GM21381 (cell line): ENCODE measurements around the gene TMEM134.

Experiments
- ATAC-seq: cut with Tn5 transposase; IDR thresholded peaks from one replicate; pipeline ENCODE4 v1.9.1; 2021; ENCODE audit warnings: mild to moderate bottlenecking, moderate library complexity; ENCODE audit not compliant: unreplicated experiment

TMEM134 gene

DNA sequence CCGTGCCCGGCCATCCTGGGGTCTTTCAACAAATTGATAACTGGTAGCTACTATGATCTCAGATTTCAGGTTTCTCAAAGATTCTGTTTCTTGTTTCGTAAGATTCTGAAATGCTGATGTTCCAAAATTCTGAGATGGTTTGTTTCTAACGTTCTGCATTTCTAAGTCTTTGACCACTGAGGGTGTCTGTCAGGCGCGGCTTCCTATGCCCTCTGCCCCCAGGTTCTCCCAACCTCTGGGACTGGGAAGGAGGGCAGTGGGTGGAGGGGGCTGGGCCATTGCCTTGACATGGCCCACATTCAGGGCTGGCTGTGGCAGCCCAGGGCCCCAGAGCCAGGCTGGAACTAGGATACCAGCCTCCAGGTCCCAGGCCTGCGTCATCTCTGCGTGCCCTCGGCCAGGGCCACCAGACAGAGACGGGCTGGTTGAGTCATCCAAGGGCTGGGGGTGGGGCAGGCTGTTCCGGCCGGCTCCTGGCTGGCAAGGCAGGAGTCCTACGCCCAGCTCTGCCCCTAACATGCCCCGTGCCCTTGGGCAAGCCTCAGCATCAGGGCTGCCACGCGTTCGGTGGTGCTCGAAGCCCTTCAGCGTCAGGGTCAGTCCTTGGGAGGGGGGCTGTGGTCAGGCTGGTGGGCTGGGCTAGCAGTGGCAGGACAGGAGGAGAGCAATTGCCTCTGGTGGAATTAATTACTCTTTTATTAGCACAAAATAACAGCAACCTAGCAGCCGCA is 5.2 kb downstream of the TMEM134 start:
- no peak for ATAC-seq

DNA sequence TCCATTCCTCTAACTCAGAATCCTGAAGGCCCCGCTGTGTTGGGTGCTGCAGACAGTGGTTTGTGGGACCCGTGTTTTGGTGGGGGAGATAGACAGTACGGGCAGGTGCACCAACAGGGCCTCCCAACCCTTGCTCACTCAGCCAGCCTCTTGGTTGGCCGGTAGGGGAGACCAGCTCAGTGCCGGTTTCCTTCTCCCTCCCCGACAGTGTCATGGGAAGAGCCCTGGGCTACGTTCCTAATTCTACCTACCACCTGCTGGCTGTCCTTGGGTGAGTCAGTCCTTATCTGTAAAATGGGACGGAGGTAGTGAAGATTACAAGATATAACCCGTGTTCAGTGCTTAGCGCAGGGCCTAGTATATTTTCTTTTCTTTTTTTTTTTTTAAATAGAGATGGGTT is 5.9 kb downstream of the TMEM134 start:
- no peak for ATAC-seq

DNA sequence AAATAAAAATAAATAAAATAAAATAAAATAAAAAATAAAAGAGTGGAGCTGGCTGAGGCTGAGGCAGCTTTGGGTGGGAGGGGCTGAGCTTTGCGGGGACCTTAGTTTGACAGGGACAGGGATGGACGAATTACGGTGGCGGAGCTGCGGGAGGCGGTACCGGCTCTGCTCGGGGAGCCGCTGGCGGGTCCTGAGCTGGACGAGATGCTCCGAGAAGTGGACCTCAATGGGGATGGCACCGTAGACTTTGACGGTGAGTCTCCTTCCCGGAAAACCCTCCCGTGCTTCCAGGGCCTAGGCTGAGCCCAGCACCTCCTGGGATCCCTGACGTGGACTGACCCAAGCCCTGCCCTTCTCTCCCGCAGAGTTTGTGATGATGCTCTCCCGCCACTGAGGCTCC is 10.8 kb downstream of the TMEM134 start:
- ATAC-seq: no peak

DNA sequence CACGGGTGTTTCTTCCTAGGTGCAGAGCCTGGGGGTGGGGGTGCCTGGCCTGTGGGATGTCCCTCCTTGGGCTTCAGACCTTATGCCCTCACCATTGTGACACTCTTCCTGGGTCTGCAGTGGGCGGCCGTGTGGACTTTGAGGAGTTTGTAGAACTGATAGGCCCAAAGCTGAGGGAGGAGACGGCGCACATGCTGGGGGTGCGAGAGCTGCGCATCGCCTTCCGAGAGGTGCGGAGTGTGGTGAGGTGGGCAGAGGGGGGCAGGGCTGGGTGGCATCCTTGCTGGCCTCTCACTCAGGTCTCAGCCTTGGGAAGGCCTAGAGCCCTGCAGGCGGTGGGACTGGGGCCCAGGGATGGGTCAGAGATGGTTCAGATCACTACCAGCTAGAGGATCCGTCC is 11.6 kb downstream of the TMEM134 start:
- no peak for ATAC-seq

DNA sequence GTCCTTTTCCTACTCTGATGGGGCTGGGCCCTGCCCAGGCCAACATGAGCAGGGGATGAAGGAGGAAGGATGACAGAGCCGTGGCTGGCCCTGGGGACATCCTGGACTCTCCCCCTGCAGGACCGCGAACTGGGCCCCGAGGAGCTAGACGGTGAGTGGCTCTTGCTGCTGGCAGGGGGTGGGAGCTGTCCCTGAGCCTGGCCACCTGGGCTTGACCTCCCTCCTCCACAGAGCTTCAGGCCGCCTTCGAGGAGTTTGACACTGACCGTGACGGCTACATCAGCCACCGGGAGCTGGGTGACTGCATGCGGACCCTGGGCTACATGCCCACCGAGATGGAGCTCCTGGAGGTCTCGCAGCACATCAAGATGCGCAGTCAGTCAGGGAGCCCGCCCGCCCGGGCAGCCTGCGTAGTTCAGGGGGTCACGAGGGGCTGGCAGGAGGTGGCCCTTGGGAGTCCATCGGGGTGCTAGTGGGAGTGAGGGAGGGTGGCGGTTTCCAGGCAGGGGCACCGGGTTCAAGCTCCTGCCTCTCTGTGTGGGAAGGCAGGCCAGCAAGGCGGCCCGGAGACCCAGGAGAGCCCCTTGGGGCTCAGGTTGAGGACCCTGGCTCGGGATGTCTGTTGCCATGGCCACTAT is 12.9 kb downstream of the TMEM134 start:
- no peak for ATAC-seq

DNA sequence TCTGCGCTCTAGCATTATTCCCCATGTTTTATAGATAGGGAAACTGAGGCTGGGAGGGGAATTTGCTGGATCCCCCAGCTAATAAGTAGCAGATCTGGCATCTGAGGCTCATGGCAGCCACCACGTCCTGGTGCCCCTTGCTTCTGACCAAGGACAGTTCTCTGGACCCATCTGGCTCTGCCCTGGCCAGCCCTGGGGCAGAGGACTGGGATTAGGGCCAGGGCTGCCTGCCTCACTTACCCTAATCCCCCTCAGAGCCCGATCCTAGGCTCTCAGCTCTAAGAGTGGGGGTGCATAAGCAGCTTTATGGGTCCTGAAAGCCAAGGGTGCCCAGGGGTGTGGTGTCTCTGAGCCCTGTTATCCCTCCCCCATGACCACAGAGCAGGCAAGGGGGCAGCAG is 14.0 kb downstream of the TMEM134 start, which contains the start of gene CABP4:
Gene CABP4 (plus strand): TSS at position 301 of the 400 bp plus-strand sequence. CDS start 70 bp downstream, at position 371.
- no peak for ATAC-seq

DNA sequence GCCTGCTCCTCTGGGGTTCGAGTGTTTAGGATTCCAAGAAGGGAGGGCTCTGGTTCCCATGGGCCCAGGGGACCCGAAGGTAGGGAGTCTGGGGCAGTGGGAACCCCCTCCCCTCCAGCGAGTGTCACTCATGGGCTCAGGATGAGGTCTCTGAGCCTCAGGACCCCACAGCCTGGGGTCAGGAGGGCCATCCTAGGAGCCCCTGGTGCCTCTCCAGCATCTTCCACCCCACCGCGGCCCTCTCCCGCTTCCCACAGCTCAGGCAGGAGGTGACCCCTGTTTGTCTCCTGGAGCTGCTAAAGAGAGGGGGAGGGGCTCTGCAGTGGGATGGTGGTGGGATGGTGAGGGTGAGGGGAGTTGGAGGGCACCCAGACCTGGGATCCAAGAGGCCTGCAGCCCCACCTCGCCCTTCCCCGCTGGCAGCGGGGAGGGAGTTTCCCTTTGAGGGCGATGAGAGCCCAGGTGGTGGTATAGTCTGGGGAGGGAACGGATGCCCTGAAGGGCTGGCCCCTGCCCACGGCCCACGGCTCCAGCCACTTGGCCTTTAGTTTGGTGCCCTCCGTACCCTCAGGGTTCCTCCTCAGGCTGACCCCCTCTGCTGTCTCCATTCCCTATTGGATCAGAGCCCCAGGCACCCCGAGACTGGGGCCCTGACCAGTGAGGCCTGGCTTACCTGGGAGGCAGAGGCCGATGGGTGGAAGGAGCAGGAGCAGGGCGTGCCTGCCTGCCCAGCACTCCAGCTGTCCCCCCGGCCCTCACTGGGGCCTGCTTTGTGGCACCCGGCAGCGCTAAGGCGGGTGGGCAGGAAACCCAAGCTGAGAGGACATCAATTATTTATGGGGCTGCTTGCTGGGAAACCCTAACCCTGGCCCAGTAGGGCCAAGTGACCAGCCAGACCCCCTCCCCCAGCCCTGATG is 15.0 kb downstream of the TMEM134 start:
- no peak for ATAC-seq

DNA sequence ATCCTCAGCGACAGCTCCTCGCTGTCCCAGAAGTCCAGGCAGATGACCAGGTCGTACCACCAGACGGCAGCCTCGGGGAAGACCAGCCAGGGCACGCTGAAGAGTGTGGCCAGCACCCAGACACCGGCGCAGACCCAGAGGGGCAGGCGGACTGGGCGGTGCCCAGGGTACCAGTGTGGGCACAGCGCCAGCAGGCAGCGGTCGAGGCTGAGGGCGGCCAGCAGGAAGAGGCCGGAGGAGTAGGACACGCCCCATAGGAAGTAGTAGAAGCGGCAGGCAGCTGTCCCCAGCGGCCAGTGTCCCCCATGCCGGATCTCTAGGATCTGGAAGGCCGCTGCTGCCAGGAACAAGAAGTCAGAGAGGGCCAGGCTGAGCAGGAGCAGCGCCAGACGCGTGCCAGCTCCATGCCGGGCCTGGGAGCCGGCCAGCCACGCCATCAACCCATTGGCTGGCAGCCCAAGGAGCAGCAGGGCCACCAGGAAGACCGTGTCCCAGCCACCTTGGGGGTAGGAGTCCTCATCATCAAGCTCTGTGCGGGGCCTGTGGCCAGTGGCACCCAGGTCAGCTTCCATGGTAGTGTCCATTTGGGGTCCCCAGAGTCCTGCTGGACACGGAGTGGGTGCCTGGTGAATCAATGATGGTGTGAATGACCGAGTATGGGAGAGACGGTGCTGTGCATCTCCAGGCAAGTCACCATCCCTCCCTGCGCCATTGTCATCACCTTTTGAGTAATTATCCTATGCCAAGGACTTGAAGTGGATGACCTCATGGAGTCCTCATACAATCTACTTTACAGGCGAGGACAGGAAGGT is 16.7 kb downstream of the TMEM134 start, which contains the start of gene GPR152:
Gene GPR152 (minus strand): TSS at position 589 of the 812 bp plus-strand sequence. CDS start 5 bp downstream, at position 584.
- no peak for ATAC-seq

DNA sequence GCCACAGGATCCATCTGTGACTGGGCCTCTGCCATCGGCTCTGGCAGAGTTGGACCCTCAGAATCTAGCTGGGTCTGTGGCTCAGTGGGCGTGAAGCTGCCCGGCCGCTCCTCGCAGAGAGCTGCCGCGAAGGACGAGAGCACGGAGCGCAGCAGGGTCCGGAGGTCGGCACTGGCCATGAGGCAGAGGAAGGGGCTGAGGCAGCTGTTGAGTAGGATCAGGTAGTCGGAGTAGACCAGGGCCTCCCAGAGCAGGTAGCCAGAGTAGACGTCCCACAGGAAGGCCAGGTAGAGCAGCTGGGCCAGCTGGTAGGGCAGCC is 17.4 kb downstream of the TMEM134 start:
- ATAC-seq: no peak

DNA sequence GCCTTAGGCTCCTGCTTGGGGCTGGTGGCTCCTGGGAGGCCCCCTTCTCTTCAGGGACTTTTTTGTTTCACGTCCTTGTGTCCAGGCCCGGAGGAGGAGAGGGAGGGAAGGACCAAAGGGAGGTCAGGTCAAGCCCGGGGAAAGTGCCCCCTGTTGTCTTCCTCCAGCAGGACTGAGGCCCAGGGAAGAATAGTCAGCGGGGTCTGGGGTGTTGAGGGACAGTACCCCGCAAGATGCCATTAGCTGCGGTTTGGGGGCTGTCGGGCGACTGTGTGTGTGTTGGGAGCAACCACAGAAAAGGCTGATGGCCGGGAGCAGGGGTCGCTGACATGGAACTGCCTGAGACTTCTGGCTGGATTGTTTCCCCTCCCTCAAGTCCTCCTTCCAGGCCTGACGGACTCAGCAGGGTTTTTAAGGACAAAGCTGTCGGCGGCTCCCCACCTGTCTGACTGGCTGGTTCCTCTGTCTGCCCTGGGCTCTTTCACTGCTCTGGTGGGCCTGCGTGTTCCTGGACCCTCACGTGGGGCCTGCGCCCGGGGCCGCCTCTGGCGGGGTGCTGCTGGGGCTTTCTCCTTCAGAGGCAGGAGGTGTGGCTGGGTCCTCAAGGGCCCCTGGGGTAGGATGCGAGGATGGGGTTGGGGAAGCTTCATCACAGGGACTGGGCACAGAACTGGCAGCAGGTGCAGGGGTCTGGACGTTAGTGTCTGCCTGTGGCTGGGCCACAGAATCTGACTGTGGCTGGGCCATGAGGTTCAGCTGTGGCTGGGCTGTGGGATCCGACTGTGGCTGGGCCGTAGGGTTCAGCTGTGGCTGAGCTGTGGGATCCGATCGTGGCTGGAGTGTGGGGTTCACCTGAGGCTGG is 18.0 kb downstream of the TMEM134 start:
- ATAC-seq: no peak

DNA sequence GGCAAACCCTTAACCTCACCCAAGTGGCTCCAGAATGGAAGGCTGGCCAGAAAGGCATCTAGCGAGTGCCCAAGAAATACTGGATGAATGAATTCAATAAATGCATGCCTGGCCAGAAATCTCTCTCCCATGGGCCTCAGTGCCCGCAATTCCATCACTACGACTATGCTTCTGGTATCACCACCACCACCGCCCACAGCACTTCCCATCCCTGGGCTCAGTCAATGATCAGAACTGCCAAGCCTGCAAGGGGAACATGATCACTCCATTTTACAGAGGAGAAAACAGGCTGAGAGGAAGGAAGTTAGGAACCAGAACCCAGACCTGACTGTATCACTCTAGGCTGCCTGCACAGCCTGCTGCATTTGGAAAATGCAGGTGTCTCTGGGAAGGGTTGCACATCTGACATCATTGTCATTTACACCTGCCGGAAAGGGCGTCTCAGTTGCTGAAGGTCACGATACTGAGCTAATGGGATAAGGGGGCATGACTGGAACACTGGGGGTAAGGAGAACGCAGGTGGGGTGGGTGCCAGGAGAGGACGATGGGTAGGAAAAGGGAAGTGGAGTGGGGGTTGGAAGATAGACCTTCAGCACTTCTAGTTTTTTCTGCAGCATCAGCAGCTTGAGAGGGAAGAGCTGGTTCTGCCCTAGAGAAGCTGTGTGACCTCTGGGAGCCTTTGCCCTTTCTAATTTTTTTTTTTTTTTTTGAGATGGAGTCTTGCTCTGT is 19.8 kb downstream of the TMEM134 start:
- ATAC-seq: no peak

DNA sequence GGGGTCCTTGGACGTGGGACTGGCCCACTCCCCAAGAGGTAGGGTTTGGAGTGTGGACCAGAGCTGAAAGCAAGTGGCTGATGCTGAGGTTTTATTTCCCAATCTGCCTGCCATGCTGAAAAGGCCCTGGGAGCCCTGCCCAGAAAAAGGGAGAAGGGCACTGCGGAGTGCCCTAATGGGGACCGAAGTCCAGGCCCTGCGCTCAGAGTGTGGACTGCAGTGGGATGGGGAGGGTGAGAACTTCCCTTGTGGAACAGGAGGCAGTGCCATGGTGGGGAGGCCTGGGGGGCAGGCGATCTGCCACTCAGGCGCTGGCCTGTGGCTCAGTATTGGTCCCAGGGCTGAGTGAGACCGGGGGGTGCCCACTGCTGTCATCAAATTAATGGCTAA is 20.8 kb downstream of the TMEM134 start:
- ATAC-seq: no peak

DNA sequence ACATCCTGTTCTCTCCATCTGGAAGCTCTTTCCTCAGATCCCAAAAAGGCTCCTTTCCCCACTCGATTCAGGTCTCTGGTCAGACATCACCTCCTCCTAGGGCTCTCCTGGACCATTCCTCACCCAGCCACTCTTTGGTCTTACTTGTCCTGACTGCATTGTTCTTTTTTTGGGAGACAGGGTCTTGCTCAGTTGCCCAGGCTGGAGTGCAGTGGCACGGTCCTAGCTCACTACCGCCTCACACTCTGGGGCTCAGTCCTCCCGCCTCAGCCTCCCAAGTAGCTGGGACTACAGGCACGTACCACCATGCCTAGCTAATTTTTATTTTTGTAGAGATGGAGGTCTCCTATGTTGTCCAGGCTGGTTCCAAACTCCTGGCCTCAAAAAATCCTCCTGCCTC is 23.5 kb downstream of the TMEM134 start:
- no peak for ATAC-seq

DNA sequence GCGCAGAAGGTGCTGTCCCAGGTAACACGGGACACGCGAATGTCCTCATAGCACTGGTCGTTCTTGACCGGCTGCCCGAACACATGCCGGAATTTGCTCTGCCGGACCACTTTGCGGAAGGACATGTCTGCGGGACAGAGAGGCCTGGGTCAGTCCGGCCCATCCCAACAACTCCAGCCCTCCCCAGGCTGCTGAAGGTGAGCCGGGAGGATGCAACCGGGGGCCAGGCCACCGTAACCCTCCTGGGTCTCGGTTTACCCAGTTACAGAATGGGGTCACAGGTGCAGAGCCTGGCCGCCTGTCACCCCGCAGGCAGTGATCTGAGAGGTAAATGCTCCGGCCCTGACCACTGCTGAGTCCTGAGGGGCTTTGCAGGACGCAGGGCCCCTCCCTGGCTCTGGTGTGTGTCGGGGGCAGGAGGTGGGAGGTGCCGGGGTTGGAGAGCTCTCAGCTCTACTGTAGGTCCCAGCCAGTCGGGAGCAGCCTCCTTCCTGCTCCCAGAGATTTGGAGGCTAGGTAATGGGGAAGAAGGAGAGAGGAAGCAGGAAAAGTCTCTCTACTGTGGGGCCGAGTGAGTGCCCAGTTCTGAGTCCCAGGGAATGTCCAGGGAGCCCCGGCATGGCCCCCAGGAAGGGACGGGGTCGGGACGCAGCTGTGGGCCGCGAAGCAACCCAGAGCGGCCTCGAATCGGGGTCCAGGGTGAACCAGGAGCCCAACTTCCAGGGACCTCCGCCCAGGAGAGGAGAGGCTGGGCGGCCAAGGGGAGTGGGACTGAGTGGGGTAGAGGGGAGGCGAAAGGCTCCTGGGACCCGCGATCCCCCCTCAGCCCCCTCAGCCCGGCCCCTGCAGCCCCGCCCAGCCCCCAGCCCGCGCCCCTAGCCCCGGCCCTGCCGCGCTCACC is 26.3 kb downstream of the TMEM134 start:
- no peak for ATAC-seq

DNA sequence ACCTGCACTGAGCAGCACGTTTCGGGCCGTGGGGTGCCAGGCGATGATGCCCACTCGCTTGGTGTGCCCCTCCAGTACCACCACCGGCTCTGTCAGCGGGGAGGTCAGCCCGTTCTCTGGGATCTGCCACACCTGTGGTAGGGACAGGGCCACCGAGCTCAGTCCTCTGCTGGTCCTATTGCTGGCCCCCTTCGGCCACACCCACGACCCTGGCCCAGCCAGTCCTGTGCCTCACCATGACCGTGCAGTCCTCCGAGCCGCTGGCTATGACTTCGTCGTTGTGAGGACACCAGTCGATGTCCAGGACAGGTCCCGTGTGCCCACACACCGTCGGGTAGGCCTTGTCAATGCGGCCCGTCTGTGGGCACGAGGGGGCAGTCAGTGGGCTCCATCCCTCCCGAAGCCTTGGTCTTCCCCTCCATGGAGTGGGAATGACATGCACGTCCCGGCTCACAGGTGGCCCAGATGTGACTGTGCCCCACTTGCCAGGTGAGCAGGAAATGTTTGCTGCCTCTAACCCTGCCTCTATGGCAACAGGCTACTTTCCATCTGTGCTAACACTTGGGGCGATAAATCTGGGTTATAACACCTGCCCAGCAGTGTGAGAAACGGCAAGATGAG is 27.2 kb downstream of the TMEM134 start:
- no peak for ATAC-seq

DNA sequence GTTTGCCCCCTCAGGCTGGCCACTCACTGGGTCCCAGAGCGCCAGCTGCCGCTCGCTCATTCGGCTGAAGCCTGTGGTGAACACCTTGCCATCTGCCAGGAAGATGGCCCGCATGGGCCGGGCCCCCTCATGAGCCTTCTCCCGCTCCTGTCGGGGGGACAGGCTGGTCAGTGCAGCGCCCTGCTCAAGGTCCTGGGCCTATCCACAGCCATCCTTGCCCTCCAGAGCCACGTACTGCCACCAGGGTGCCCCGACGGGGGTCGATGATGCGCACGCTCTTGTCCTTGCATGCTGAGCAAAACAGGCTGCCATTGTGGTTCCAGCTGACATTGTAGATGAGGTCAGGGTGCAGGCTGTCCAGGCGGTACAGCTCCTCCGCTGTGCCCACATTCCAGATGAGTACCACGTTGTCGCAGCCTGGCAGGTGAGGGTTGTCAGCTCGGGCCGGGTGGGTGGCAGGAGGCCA is 27.9 kb downstream of the TMEM134 start:
- no peak for ATAC-seq

DNA sequence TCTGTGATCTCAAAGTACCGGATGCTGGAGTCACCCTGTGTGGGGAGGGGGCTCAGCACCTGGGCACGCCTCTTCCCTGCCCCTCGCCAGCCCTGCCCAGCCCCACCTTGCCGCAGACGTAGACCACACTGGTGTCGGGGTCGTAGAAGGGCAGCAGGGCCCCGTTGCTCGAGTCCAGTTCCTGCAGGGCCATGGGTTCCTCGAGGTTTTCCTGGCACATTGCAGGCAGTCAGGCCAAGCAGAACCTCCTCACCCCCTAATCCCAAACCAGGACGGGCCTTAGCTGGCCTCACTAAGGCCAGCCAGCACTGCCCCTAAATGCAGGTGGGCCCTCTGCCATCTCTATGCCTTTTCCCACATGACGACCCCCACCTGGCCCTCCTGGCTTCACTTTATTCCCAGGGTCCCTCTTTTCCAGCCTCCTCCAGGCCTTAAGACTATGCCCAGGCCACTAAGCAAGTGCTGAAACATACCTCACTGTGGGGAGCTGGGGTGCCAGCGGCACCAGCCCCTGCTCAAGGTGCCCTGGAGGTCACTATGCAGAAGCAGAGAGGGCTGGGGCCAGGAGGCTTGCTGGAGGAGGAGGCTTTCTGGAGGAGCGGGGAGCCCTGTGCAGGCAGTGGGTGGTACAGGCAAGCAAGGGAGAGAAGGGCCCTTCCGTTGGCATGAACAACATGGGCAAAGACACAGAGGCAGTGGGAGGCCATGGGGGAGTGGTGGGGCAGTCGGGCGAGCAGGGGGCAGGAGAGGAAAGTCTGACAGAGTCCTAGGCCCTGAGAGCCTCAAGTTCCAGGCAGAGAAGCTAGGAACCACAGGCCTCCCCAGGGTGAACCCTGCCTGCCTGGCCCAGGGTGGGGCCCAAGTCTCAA is 28.6 kb downstream of the TMEM134 start:
- ATAC-seq: no peak
